ENCODE data around the gene FRG2.
"Not testable (repeated sequence)": the region's sequence is repeated elsewhere in the genome, so short reads cannot be mapped to it uniquely, and the experiment has no call there.

The FRG2 gene

GRCh38 chr4:190022614-190023281 is 4.3 kb downstream of the FRG2 start:
- not testable (repeated sequence) for H3K36me3 ChIP-seq (ENCODE audit: control insufficient read depth in 2 of 2, insufficient read depth in 2 of 2, low read length in 2 of 2)
- H3K27me3 ChIP-seq (ENCODE audit: control insufficient read depth in 2 of 2, insufficient read depth in 2 of 2, low read length in 2 of 2) = peaks cover 22 to 23% of the 10 kb centered on the region in 2 donors
- H3K4me3 ChIP-seq (ENCODE audit: low read length in 2 of 2) = peak overlapping the region in 1 of 2 donors; percentile 31

GRCh38 chr4:190021973-190022372 is 5.1 kb downstream of the FRG2 start:
- H3K27me3 ChIP-seq (ENCODE audit: control insufficient read depth in 2 of 2, insufficient read depth in 2 of 2, low read length in 2 of 2) = peaks cover 23 to 25% of the 10 kb centered on the region in 2 donors
- not testable (repeated sequence) for H3K4me3 ChIP-seq (ENCODE audit: low read length in 2 of 2); H3K9me3 ChIP-seq (ENCODE audit: control insufficient read depth in 2 of 2, low read length in 2 of 2); H3K4me1 ChIP-seq (ENCODE audit: control insufficient read depth in 2 of 2, insufficient read depth in 2 of 2, low read length in 2 of 2); H3K36me3 ChIP-seq (ENCODE audit: control insufficient read depth in 2 of 2, insufficient read depth in 2 of 2, low read length in 2 of 2); H3K9ac ChIP-seq (ENCODE audit: low read depth in 1 of 2, low read length in 2 of 2); H3K27ac ChIP-seq (ENCODE audit: low read depth in 2 of 2, low read length in 2 of 2)

More at GRCh38 chr4:190022614-190023281, 4.3 kb downstream of the FRG2 start:
- H3K9me3 ChIP-seq (ENCODE audit: control insufficient read depth in 2 of 2, low read length in 2 of 2); H3K9ac ChIP-seq (ENCODE audit: low read depth in 1 of 2, low read length in 2 of 2); H3K4me1 ChIP-seq (ENCODE audit: control insufficient read depth in 2 of 2, insufficient read depth in 2 of 2, low read length in 2 of 2); H3K27ac ChIP-seq (ENCODE audit: low read depth in 2 of 2, low read length in 2 of 2): not testable (repeated sequence)

- no peak overlapping the region for H3K4me3 ChIP-seq (ENCODE audit: low read length in 2 of 2)
- no peaks in the 10 kb centered on the region for H3K36me3 ChIP-seq (ENCODE audit: control insufficient read depth in 2 of 2, insufficient read depth in 2 of 2, low read length in 2 of 2)
- no peaks in the 10 kb centered on the region for H3K9me3 ChIP-seq (ENCODE audit: control insufficient read depth in 2 of 2, low read length in 2 of 2)
- no peak overlapping the region for H3K9ac ChIP-seq (ENCODE audit: low read depth in 1 of 2, low read length in 2 of 2)
- peaks cover 25 to 28% of the 10 kb centered on the region in 2 donors for H3K27me3 ChIP-seq (ENCODE audit: control insufficient read depth in 2 of 2, insufficient read depth in 2 of 2, low read length in 2 of 2)
- H3K27ac ChIP-seq (ENCODE audit: low read depth in 2 of 2, low read length in 2 of 2) = no peak overlapping the region
- no peaks in the 10 kb centered on the region for H3K4me1 ChIP-seq (ENCODE audit: control insufficient read depth in 2 of 2, insufficient read depth in 2 of 2, low read length in 2 of 2)
These were observed 6.0 kb downstream of the FRG2 start for GRCh38 chr4:190020790-190021717.

GRCh38 chr4:190019859-190020463 is 7.1 kb downstream of the FRG2 start:
- not testable (repeated sequence) for H3K9me3 ChIP-seq (ENCODE audit: control insufficient read depth in 2 of 2, low read length in 2 of 2); H3K27ac ChIP-seq (ENCODE audit: low read depth in 2 of 2, low read length in 2 of 2); H3K4me3 ChIP-seq (ENCODE audit: low read length in 2 of 2); H3K9ac ChIP-seq (ENCODE audit: low read depth in 1 of 2, low read length in 2 of 2); H3K4me1 ChIP-seq (ENCODE audit: control insufficient read depth in 2 of 2, insufficient read depth in 2 of 2, low read length in 2 of 2); H3K36me3 ChIP-seq (ENCODE audit: control insufficient read depth in 2 of 2, insufficient read depth in 2 of 2, low read length in 2 of 2)
- H3K27me3 ChIP-seq (ENCODE audit: control insufficient read depth in 2 of 2, insufficient read depth in 2 of 2, low read length in 2 of 2) = peaks cover 27 to 28% of the 10 kb centered on the region in 2 donors

- Histone ChIP-seq H3K4me3 (ENCODE audit: low read length in 2 of 2) (no peak overlapping the region), H3K9ac (ENCODE audit: low read depth in 1 of 2, low read length in 2 of 2) (no peak overlapping the region), H3K9me3 (ENCODE audit: control insufficient read depth in 2 of 2, low read length in 2 of 2) (no peaks in the 10 kb centered on the region), H3K36me3 (ENCODE audit: control insufficient read depth in 2 of 2, insufficient read depth in 2 of 2, low read length in 2 of 2) (no peaks in the 10 kb centered on the region), H3K4me1 (ENCODE audit: control insufficient read depth in 2 of 2, insufficient read depth in 2 of 2, low read length in 2 of 2) (no peaks in the 10 kb centered on the region), H3K27me3 (ENCODE audit: control insufficient read depth in 2 of 2, insufficient read depth in 2 of 2, low read length in 2 of 2) (peaks cover 27 to 28% of the 10 kb centered on the region in 2 donors), H3K27ac (ENCODE audit: low read depth in 2 of 2, low read length in 2 of 2) (no peak overlapping the region)
These were observed 7.8 kb downstream of the FRG2 start for GRCh38 chr4:190019023-190019858.

GRCh38 chr4:190018201-190018920 is 8.7 kb downstream of the FRG2 start:
- Histone ChIP-seq H3K4me3 (ENCODE audit: low read length in 2 of 2) (no peak overlapping the region), H3K27me3 (ENCODE audit: control insufficient read depth in 2 of 2, insufficient read depth in 2 of 2, low read length in 2 of 2) (peaks cover 27 to 28% of the 10 kb centered on the region in 2 donors), H3K36me3 (ENCODE audit: control insufficient read depth in 2 of 2, insufficient read depth in 2 of 2, low read length in 2 of 2) (no peaks in the 10 kb centered on the region), H3K4me1 (ENCODE audit: control insufficient read depth in 2 of 2, insufficient read depth in 2 of 2, low read length in 2 of 2) (no peaks in the 10 kb centered on the region), H3K9ac (ENCODE audit: low read depth in 1 of 2, low read length in 2 of 2) (no peak overlapping the region), H3K27ac (ENCODE audit: low read depth in 2 of 2, low read length in 2 of 2) (no peak overlapping the region), H3K9me3 (ENCODE audit: control insufficient read depth in 2 of 2, low read length in 2 of 2) (no peaks in the 10 kb centered on the region)

- Histone ChIP-seq H3K27me3 (ENCODE audit: control insufficient read depth in 2 of 2, insufficient read depth in 2 of 2, low read length in 2 of 2) (peaks cover 29 to 31% of the 10 kb centered on the region in 2 donors), H3K4me3 (ENCODE audit: low read length in 2 of 2) (no peak overlapping the region), H3K4me1 (ENCODE audit: control insufficient read depth in 2 of 2, insufficient read depth in 2 of 2, low read length in 2 of 2) (no peaks in the 10 kb centered on the region), H3K9ac (ENCODE audit: low read depth in 1 of 2, low read length in 2 of 2) (no peak overlapping the region), H3K36me3 (ENCODE audit: control insufficient read depth in 2 of 2, insufficient read depth in 2 of 2, low read length in 2 of 2) (no peaks in the 10 kb centered on the region), H3K9me3 (ENCODE audit: control insufficient read depth in 2 of 2, low read length in 2 of 2) (no peaks in the 10 kb centered on the region), H3K27ac (ENCODE audit: low read depth in 2 of 2, low read length in 2 of 2) (no peak overlapping the region)
These were observed 9.5 kb downstream of the FRG2 start for GRCh38 chr4:190017357-190018200.

- Histone ChIP-seq H3K9me3 (ENCODE audit: control insufficient read depth in 2 of 2, low read length in 2 of 2) (no peaks in the 10 kb centered on the region), H3K9ac (ENCODE audit: low read depth in 1 of 2, low read length in 2 of 2) (no peak overlapping the region), H3K4me3 (ENCODE audit: low read length in 2 of 2) (no peak overlapping the region), H3K27me3 (ENCODE audit: control insufficient read depth in 2 of 2, insufficient read depth in 2 of 2, low read length in 2 of 2) (peaks cover 31% of the 10 kb centered on the region in 2 donors), H3K4me1 (ENCODE audit: control insufficient read depth in 2 of 2, insufficient read depth in 2 of 2, low read length in 2 of 2) (no peaks in the 10 kb centered on the region), H3K36me3 (ENCODE audit: control insufficient read depth in 2 of 2, insufficient read depth in 2 of 2, low read length in 2 of 2) (no peaks in the 10 kb centered on the region), H3K27ac (ENCODE audit: low read depth in 2 of 2, low read length in 2 of 2) (no peak overlapping the region)
These were observed 10.4 kb downstream of the FRG2 start for GRCh38 chr4:190016369-190017289.
